GM15510 (cell line): ENCODE results near the gene ZNF316.

Source experiments
- POLR2A ChIP-seq: IDR thresholded peaks from 3 replicates; pipeline ENCODE4 v1.6.1; 2011; ENCODE audit warnings: borderline replicate concordance; ENCODE audit not compliant: insufficient read length; ENCODE audit errors: extremely low read depth

ZNF316 gene

GRCh38 chr7:6634021-6634420 is 3.1 kb upstream of the ZNF316 start:
- TF ChIP-seq POLR2A: no peak

GRCh38 chr7:6637544-6638229 is 569 bp downstream of the ZNF316 start:
- TF ChIP-seq POLR2A: no peak

GRCh38 chr7:6639032-6639431 is 1.9 kb downstream of the ZNF316 start:
- no peak for TF ChIP-seq POLR2A

GRCh38 chr7:6639627-6640026 is 2.5 kb downstream of the ZNF316 start:
- TF ChIP-seq POLR2A: no peak

- TF ChIP-seq POLR2A: no peak
Observed at GRCh38 chr7:6640246-6640721, 3.2 kb downstream of the ZNF316 start.

- no peak for TF ChIP-seq POLR2A
Observed at GRCh38 chr7:6641305-6642035, 4.4 kb downstream of the ZNF316 start.

GRCh38 chr7:6642239-6642839 is 5.2 kb downstream of the ZNF316 start:
- no peak for TF ChIP-seq POLR2A

GRCh38 chr7:6642861-6643640 is 5.9 kb downstream of the ZNF316 start:
- TF ChIP-seq POLR2A: no peak

GRCh38 chr7:6643915-6644625 is 7.0 kb downstream of the ZNF316 start:
- TF ChIP-seq POLR2A: no peak

GRCh38 chr7:6644728-6645127 is 7.6 kb downstream of the ZNF316 start:
- no peak for TF ChIP-seq POLR2A

GRCh38 chr7:6646465-6646864 is 9.3 kb downstream of the ZNF316 start:
- no peak for TF ChIP-seq POLR2A

- TF ChIP-seq POLR2A: no peak
Observed at GRCh38 chr7:6647080-6647479, 10.0 kb downstream of the ZNF316 start.

GRCh38 chr7:6647541-6647940 is 10.4 kb downstream of the ZNF316 start:
- no peak for TF ChIP-seq POLR2A
